Measurements from ENCODE around the gene DUSP22.

Gene DUSP22

DNA sequence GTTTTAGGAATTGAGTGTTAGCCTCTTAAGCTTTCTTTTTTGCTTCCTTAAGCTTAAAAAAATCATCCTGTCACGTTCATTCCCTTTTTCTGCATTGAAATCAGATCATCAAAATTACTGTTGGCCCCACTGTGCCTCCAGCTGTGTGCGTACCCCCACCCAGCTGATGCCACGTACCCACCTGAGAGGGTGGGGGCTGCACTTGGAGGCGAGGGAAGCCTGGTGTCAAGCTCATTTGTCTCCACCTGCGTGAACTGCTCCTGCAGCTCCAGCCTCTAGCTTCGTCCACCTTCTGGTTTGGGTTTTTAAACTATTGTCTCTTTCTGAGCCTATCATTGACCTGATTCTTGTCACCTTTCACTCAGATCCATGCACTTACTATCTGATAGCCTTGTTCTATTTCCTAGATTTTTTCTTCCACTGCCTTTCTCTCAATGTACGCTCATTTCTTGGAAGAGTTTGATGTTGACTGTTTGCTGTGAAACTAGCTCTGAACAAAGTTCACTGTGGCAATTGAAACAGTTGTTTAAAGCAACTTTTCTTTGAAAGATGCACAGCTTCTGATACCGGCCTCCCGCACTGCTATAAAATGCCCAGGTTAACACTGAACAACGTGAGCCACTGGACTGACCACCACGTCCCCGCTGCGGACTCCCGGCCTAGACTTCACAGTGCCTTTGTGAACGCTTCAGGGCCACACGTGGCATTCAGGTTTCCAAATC, 69.3 kb downstream of the DUSP22 start:
- Histone ChIP-seq H3K27ac (no peak overlapping the region), H3K4me1 (no peaks in the 10 kb centered on the region), H3K9me3 (peaks cover 0 to 17% (median 12%) of the 10 kb centered on the region in 3 donors), H3K4me3 (no peak overlapping the region), H3K27me3 (no peaks in the 10 kb centered on the region), H3K36me3 (no peaks in the 10 kb centered on the region)
- DNase-seq = no peak
- TF ChIP-seq, protein P1, sequence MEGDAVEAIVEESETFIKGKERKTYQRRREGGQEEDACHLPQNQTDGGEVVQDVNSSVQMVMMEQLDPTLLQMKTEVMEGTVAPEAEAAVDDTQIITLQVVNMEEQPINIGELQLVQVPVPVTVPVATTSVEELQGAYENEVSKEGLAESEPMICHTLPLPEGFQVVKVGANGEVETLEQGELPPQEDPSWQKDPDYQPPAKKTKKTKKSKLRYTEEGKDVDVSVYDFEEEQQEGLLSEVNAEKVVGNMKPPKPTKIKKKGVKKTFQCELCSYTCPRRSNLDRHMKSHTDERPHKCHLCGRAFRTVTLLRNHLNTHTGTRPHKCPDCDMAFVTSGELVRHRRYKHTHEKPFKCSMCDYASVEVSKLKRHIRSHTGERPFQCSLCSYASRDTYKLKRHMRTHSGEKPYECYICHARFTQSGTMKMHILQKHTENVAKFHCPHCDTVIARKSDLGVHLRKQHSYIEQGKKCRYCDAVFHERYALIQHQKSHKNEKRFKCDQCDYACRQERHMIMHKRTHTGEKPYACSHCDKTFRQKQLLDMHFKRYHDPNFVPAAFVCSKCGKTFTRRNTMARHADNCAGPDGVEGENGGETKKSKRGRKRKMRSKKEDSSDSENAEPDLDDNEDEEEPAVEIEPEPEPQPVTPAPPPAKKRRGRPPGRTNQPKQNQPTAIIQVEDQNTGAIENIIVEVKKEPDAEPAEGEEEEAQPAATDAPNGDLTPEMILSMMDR (IDR thresholded peaks at IDR 0.05) = no peak
- intact Hi-C loops (cut with DNase I; ENCODE audit: low total_unique reads) = no loop called here

DNA sequence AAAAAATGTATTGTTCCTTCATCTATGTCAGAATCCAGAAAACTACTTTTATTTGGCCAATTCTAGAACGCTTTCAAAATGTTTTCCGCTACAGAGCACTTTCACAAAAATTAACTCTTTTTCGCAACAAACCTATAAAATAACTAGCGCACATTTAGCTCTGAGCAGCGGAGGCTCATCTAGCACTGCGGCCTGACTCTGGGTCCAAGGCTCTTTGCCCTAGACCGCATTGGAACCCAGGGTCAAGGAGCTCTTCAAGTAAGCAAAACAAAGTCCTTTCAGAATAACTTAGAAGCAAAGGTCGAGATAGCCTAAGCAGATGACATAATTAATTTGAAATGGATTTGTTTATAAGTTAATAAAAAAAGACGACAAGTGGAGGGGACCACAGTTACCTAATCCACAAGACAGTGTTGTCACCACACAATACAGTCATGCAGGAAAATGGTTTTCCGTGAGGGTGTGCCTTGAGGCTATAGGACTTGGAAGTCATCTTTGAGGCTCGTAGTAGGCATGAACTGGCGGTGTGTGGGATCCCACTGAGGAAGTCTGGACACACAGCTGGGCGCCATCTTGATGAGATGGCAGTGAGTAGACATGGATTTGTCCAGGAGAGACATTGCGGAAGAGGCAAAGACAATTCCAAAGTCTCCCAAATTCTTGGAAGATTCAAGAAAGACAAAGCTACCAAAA, 70.1 kb downstream of the DUSP22 start:
- peaks cover 0 to 17% (median 12%) of the 10 kb centered on the region in 3 donors for H3K9me3 ChIP-seq
- intact Hi-C loops (cut with DNase I; ENCODE audit: low total_unique reads) = no loop called here
- no peak overlapping the region for H3K4me3 ChIP-seq
- H3K27me3 ChIP-seq = no peaks in the 10 kb centered on the region
- TF ChIP-seq, protein P1 (IDR thresholded peaks at IDR 0.05) = no peak
- no peaks in the 10 kb centered on the region for H3K36me3 ChIP-seq
- no peak overlapping the region for H3K27ac ChIP-seq
- DNase-seq = no peak
- no peaks in the 10 kb centered on the region for H3K4me1 ChIP-seq

DNA sequence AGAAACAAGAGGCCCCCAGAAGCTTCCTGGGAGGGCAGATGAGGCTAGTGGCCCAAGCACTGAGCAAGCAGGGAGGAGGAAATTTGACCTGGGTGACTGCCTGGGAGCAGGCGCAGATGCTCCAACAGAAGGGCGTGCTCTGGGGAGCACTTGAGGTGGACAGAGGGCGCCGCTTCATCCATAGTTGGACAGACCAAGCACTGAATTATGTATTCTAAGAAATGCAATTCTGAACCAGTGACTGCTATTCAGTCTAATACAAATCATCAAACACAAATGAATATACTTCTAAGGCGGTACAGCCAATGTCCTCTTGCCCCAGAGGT, 70.6 kb downstream of the DUSP22 start:
- peak in 1 of 2 donors; percentile 52 for DNase-seq
- H3K4me3 ChIP-seq = no peak overlapping the region
- intact Hi-C loops (cut with DNase I; ENCODE audit: low total_unique reads) = no loop called here
- H3K27ac ChIP-seq = no peak overlapping the region
- H3K9me3 ChIP-seq = peaks cover 0 to 17% (median 12%) of the 10 kb centered on the region in 3 donors
- H3K4me1 ChIP-seq = no peaks in the 10 kb centered on the region
- no peaks in the 10 kb centered on the region for H3K36me3 ChIP-seq
- TF ChIP-seq, protein P1 (IDR thresholded peaks at IDR 0.05) = no peak
- H3K27me3 ChIP-seq = no peaks in the 10 kb centered on the region

DNA sequence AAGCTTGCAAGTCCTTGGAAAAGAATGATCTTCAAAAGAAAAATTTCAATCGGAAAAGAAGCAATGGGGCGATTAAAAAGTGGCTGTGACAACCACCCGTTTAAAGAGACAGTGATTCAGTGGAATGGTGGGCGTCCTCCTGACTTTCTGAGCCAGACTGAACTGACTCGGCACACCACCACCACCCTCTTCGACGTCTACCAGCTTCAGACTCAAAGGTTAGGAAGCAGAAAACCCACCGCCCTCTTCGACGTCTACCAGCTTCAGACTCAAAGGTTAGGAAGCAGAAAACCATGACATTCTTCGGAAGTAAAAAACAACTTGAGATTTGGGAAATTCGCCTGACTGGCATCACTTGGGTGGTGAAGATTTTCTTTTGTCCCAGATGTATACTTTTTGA, 71.0 kb downstream of the DUSP22 start:
- H3K36me3 ChIP-seq = no peaks in the 10 kb centered on the region
- no peaks in the 10 kb centered on the region for H3K27me3 ChIP-seq
- H3K9me3 ChIP-seq = peaks cover 0 to 17% (median 12%) of the 10 kb centered on the region in 3 donors
- DNase-seq = no peak
- intact Hi-C loops (cut with DNase I; ENCODE audit: low total_unique reads) = no loop called here
- no peaks in the 10 kb centered on the region for H3K4me1 ChIP-seq
- no peak overlapping the region for H3K27ac ChIP-seq
- no peak overlapping the region for H3K4me3 ChIP-seq
- TF ChIP-seq, protein P1 (IDR thresholded peaks at IDR 0.05) = no peak

DNA sequence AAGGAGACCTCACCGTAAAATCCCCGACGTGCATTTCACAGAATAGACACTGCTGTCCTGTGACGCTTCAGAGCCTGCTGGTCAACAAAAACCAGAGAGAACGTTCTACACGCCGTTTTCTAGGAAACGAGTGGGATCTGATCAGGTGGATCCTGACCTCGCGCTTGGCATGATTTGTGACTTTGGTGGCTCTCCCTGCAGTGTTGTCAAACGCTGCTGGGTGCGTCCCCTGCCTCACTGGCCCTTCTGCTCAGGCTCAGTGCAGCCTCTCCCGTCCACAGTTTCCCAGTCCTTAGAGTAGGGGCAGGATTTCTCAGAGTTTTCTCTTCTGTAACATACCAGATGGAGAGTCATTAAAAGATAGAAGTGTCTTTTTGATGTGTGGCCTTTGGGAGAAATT, 71.6 kb downstream of the DUSP22 start:
- Histone ChIP-seq H3K27me3 (peaks cover 0 to 1% of the 10 kb centered on the region in 2 donors), H3K9me3 (peaks cover 0 to 17% (median 12%) of the 10 kb centered on the region in 3 donors), H3K36me3 (no peaks in the 10 kb centered on the region), H3K27ac (no peak overlapping the region), H3K4me1 (no peaks in the 10 kb centered on the region), H3K4me3 (no peak overlapping the region)
- no peak for DNase-seq
- TF ChIP-seq, protein P1 (IDR thresholded peaks at IDR 0.05) = no peak
- intact Hi-C loops (cut with DNase I; ENCODE audit: low total_unique reads) = no loop called here

Measured in tibial artery (tissue), 4 donors.